GM18519 (cell line): Measurements from ENCODE around the gene PHF3.

Experiments used
- ATAC-seq: cut with Tn5 transposase; IDR thresholded peaks from one replicate; pipeline ENCODE4 v1.9.1; 2021; ENCODE audit warnings: mild to moderate bottlenecking, moderate library complexity; ENCODE audit not compliant: unreplicated experiment, low FRiP score

PHF3 gene, protein sequence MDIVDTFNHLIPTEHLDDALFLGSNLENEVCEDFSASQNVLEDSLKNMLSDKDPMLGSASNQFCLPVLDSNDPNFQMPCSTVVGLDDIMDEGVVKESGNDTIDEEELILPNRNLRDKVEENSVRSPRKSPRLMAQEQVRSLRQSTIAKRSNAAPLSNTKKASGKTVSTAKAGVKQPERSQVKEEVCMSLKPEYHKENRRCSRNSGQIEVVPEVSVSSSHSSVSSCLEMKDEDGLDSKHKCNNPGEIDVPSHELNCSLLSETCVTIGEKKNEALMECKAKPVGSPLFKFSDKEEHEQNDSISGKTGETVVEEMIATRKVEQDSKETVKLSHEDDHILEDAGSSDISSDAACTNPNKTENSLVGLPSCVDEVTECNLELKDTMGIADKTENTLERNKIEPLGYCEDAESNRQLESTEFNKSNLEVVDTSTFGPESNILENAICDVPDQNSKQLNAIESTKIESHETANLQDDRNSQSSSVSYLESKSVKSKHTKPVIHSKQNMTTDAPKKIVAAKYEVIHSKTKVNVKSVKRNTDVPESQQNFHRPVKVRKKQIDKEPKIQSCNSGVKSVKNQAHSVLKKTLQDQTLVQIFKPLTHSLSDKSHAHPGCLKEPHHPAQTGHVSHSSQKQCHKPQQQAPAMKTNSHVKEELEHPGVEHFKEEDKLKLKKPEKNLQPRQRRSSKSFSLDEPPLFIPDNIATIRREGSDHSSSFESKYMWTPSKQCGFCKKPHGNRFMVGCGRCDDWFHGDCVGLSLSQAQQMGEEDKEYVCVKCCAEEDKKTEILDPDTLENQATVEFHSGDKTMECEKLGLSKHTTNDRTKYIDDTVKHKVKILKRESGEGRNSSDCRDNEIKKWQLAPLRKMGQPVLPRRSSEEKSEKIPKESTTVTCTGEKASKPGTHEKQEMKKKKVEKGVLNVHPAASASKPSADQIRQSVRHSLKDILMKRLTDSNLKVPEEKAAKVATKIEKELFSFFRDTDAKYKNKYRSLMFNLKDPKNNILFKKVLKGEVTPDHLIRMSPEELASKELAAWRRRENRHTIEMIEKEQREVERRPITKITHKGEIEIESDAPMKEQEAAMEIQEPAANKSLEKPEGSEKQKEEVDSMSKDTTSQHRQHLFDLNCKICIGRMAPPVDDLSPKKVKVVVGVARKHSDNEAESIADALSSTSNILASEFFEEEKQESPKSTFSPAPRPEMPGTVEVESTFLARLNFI (N-terminal part only)

DNA sequence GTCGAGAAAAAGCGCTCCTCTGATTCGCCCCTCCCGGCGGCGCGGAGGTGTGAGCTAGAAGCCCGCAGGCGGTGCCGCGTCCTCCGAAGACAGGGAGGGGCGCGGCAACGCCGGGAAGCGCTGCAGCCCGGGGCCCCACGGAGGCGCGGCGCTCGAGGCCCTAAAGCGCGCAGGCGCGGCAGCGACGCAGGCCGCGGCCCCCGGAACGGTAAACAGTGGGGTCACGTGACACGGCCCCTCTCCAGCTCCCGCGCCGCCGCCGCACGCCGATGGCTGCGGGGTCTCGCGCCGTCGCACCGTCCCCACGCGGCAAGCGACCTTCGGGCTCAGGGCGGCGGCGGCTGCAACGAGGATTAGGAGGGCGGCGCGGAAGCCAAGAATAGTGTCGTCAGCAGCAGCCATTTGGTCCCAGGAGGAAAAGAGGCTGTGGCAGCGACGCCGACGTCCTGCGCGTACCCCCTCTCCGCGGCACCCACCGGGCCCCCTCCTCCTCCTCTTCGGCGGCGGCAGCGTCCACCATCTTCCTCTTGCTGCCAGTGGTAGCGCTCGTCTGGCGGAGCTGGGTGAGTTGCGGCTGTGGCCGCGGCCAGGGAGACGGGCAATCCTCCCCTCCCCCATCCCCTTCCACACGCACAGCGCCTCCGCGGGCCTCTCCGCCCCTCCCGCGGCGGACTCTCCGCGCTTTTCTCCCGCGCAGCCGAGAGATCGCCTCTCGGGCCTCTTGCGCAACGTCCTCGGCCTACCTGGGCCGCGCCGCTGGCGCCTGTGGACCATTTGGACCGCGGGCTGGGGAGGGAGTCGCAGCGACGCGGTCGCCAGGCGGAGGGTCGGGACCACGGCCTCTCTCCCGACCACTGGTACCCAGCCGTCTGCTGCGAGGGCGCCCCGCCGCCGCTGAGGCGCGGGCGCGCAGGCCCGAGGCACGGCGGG is at the start of gene PHF3:
Gene PHF3 (plus strand): TSS at position 215 of the 930 bp plus-strand sequence. CDS start 10,750 bp downstream, outside the sequence.
- ATAC-seq: peak; percentile 82

- ATAC-seq: no peak
Measured at GRCh38 chr6:63589952-63590411, 45.6 kb upstream of the PHF3 start.

- no peak for ATAC-seq
Measured at GRCh38 chr6:63592886-63593285, 42.7 kb upstream of the PHF3 start.

DNA sequence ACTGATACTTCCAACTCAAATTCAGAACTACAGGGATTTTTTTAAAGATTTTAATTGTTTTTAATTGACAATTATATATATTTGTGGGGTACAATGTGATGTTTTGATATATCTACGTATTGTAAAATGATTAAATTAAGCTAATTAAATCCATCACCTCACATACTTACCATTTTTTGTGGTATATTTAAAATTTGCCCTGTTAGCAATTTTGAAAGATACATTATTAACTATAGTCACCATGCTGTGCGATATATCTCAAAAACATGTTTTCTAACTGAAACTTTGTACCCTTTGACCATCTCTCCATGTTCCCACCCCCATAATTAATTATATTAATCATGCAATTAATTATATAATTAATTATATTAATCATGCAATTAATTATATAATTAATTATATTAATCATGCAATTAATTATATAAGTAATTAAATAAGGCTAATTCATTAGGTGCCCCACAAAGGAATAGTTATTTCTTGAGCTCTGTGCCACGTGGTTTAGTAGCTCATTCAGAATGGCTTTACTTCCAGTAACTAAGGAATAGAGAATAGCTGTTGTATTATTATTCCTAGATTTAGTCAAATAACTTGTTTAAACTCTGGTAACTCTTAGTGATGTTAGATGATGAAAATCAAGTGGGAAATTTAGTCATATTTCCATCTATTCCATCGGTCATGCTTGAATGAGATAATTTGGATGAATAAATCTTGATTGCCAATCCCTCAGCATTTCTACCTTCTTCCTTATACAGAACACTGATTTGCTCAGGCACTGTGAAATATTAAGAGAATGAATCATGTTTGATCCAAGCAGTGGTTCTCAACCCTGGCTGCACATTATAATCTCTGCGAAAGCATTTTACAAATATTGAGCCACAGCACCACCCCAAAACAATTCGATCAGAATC is 38.2 kb upstream of the PHF3 start:
- no peak for ATAC-seq

GRCh38 chr6:63598049-63599036 is 37.3 kb upstream of the PHF3 start:
- ATAC-seq: peak; percentile 99

GRCh38 chr6:63599243-63599642 is 36.4 kb upstream of the PHF3 start:
- ATAC-seq: no peak

- ATAC-seq: no peak
Measured at GRCh38 chr6:63600136-63600535, 35.5 kb upstream of the PHF3 start.

GRCh38 chr6:63609231-63609630 is 26.4 kb upstream of the PHF3 start:
- no peak for ATAC-seq

GRCh38 chr6:63610944-63611343 is 24.7 kb upstream of the PHF3 start:
- no peak for ATAC-seq

GRCh38 chr6:63611560-63611959 is 24.0 kb upstream of the PHF3 start:
- ATAC-seq: no peak

DNA sequence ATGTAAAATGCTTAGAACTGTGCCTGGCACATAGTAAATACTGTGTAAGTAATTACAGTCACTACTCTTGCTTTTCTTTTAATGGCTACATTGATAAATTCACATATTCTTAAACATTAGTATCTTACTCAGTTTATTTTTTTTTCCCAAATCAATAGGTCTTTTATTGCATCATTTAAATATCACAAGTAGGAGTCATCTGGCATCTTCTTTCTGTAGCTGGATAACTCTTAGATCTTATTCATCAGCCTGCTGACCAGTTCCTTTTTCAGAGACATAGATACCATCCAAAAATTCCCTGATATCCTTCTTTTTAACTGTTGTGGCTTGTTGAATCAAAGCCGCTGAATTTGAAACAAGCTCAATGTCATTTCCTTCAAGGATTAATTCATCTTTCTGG is 20.0 kb upstream of the PHF3 start:
- ATAC-seq: no peak

GRCh38 chr6:63624091-63624490 is 11.5 kb upstream of the PHF3 start:
- ATAC-seq: no peak

GRCh38 chr6:63630466-63630865 is 5.1 kb upstream of the PHF3 start:
- no peak for ATAC-seq

GRCh38 chr6:63634630-63635029 is 972 bp upstream of the PHF3 start:
- no peak for ATAC-seq

- peak; percentile 27 for ATAC-seq
Measured at GRCh38 chr6:63635215-63635587, 401 bp upstream of the PHF3 start.

- peak; percentile 0 for ATAC-seq
Measured at GRCh38 chr6:63636518-63637021, 968 bp downstream of the PHF3 start.

DNA sequence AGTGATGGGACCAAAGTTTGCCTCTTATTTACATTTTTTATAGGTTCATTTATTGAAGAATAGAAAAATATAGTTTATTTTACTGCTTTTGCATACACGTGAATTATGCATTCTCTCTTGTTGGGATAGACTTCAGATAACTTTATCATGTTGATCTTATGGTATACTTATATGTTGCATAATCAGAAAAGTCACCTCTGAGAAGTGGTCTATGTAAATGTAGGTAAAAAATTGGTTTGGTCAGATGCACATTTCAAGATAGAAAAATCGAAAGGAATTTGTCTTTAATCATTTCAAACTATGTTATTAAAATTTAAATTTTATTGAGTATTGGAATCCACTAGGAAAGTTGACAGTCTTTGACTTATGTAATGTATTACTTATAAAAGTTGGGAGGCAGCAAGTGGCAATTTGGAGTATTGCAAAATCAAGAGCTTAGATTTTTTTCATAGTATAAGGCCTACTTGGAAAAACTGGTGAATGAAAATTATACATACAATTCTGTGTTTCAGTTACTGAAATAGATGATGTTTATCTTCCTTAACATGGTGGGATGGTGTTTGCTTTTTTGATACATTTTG is 2.4 kb downstream of the PHF3 start:
- no peak for ATAC-seq
